Spleen (tissue), 11 donors: ENCODE measurements around the gene VASN. TPM values are rescaled to one million over a fixed set of nuclear protein-coding genes. Genes with fewer than 3 reads are reported as not detected.

ENCODE experiments used
- DNase-seq: peaks from one replicate; pipeline ENCODE4 v3.0.0-alpha.2; 2020
- H3K27ac ChIP-seq, 8 donors: fragments of 200-600 bp; sonication (generic) in 7 of 8; 1 replicate in 4 of 8; 2 replicates in 4 of 8; pipeline versions ENCODE4 v1.5.0 to v1.8.0; 2016 to 2021; ENCODE audit warnings: inconsistent platforms in 4 of 8, mild to moderate bottlenecking in 4 of 8, moderate library complexity in 1 of 8
- H3K27me3 ChIP-seq, 7 donors: fragments of 200-600 bp; sonication (generic) in 6 of 7; replicated peaks in 1 of 7; 1 replicate in 4 of 7; 2 replicates in 3 of 7; pipeline versions ENCODE4 v1.5.0 to v1.8.0; 2016 to 2021; ENCODE audit warnings: inconsistent platforms in 3 of 7, mild to moderate bottlenecking in 1 of 7
- H3K36me3 ChIP-seq, 6 donors: fragments of 200-600 bp; sonication (generic) in 5 of 6; 1 replicate in 4 of 6; 2 replicates in 2 of 6; pipeline versions ENCODE4 v1.5.0 to v1.8.0; 2016 to 2021; ENCODE audit warnings: inconsistent platforms in 2 of 6
- H3K4me1 ChIP-seq, 6 donors: fragments of 200-600 bp; sonication (generic) in 5 of 6; 1 replicate in 3 of 6; 2 replicates in 3 of 6; pipeline versions ENCODE4 v1.5.0 to v1.8.0; 2016 to 2021; ENCODE audit warnings: inconsistent platforms in 3 of 6
- H3K4me3 ChIP-seq, 8 donors: fragments of 200-600 bp; sonication (generic) in 7 of 8; 1 replicate in 4 of 8; 2 replicates in 4 of 8; pipeline versions ENCODE4 v1.5.0 to v1.8.0; 2016 to 2021; ENCODE audit warnings: inconsistent platforms in 4 of 8, mild to moderate bottlenecking in 4 of 8, moderate library complexity in 2 of 8
- H3K9me3 ChIP-seq, 8 donors: fragments of 200-600 bp; sonication (generic) in 7 of 8; 1 replicate in 4 of 8; 2 replicates in 4 of 8; pipeline versions ENCODE4 v1.5.0 to v1.8.0; 2016 to 2021; ENCODE audit warnings: inconsistent platforms in 4 of 8
- CTCF ChIP-seq, 11 experiments: fragments of 200-600 bp in 7 of 11; fragments of 450-650 bp in 4 of 11; sonication (generic) in 4 of 11; IDR thresholded peaks in 8 of 11; conservative IDR thresholded peaks in 3 of 11; 1 replicate in 7 of 11; 2 replicates in 4 of 11; pipeline versions ENCODE4 v1.4.0 to v1.8.0; 2016 to 2021; ENCODE audit warnings: antibody characterized with exemption in 11 of 11, inconsistent platforms in 4 of 11, mild to moderate bottlenecking in 1 of 11
- POLR2A ChIP-seq, 3 donors: fragments of 450-650 bp; IDR thresholded peaks; one replicate each; pipeline ENCODE4 v1.5.1; 2017; ENCODE audit warnings: antibody characterized with exemption in 3 of 3, mild to moderate bottlenecking in 1 of 3
- POLR2AphosphoS5 ChIP-seq, 3 donors: sonication (generic); formaldehyde crosslinking; IDR thresholded peaks; one replicate each; pipeline ENCODE4 v1.5.1; 2017; ENCODE audit warnings: antibody characterized with exemption in 3 of 3
- WGBS, 5 donors: extraction: QIAGEN DNeasy Blood & Tissue Kit in 3 of 5; methylation state at CpG; one replicate each; pipeline versions ENCODE4 v1.1.5 to v1.1.7; 2013 to 2018; 5-methylcytosine and 5-hydroxymethylcytosine counted together
- intact Hi-C: fragments of 100-400 bp; cut with DNase I; formaldehyde crosslinking; loops from one replicate; pipeline ENCODE4 v1.15.0; 2023; ENCODE audit warnings: low total_unique reads
- polyA plus RNA-seq, 3 donors: library from polyadenylated mRNA; stranded (reverse); fragments of 200-250 nt; gene quantifications; one replicate each; pipeline ENCODE4 v1.2.1, GENCODE V29; 2013
- total RNA-seq, 7 donors: library from RNA; depleted of rRNA in 3 of 7; stranded (reverse); fragments of >200 nt in 3 of 7; fragmentation: NEBNext Ultra II Directional in 4 of 7; extraction: Animal tissue kit (Norgen Biotek cat#: 25700) in 4 of 7; gene quantifications; one replicate each; pipeline versions ENCODE4 v1.1.0 to v1.2.1, GENCODE V29; 2016 to 2021
- donor health status: healthy with polysubstance abuse.
- donor health status: DM: no; HTN: no; CAD: no; lungs with moderate emphysema.
- donor health status: DM: no; HTN: no; CAD: no.
- donor health status: Bipolar disorder and iron deficiency.
- donor health status: healthy.
- donor health status: DM: no; HTN: no; CAD: no.
- donor health status: DM: yes; HTN: yes; CAD: no.

Gene VASN
- total and polyA plus RNA-seq, 10 donors, result 2.0 to 24.9 (median 11.2) TPM

GRCh38 chr16:4414187-4414917 lies 42.7 kb downstream of the VASN start:
- intact Hi-C loops, result no loop called here
- H3K4me3 ChIP-seq, result peak overlapping the region in 7 of 8 donors; percentile 4 to 99 (median 95)
- WGBS, 5 donors, result 49 to 68% (median 60%) methylated on average over 7 of the region's 7 CpGs

GRCh38 chr16:4415538-4416199 lies 44.0 kb downstream of the VASN start:
- 1 to 2% (median 1%) methylated on average over 27 to 44 of the region's 44 CpGs for WGBS, 5 donors
- peaks cover 0 to 31% (median 24%) of the 10 kb centered on the region in 6 donors for H3K36me3 ChIP-seq
- H3K4me1 ChIP-seq, result peaks cover 17 to 70% (median 44%) of the 10 kb centered on the region in 6 donors
- intact Hi-C loops, result no loop called here
- no peaks in the 10 kb centered on the region for H3K9me3 ChIP-seq
- no peaks in the 10 kb centered on the region for H3K27me3 ChIP-seq
- peak overlapping the region; percentile 82 to 99 (median 97) for H3K4me3 ChIP-seq
- peak; percentile 95 for DNase-seq
- peak overlapping the region; percentile 90 to 99 (median 97) for H3K27ac ChIP-seq
- TF ChIP-seq POLR2AphosphoS5 (IDR thresholded peaks at IDR 0.05) (peak; percentile 64 to 83 (median 74)), CTCF (IDR thresholded peaks at IDR 0.05 in 8 of 11, conservative IDR thresholded peaks at IDR 0.05 in 3 of 11) (peak in 6 of 11 experiments; percentile 13 to 42 (median 34)), POLR2A (IDR thresholded peaks at IDR 0.05) (peak in 1 of 3 donors; percentile 22)

More at GRCh38 chr16:4414187-4414917, 42.7 kb downstream of the VASN start:
- peaks cover 17 to 80% (median 47%) of the 10 kb centered on the region in 6 donors for H3K4me1 ChIP-seq
- TF ChIP-seq CTCF (IDR thresholded peaks at IDR 0.05 in 8 of 11, conservative IDR thresholded peaks at IDR 0.05 in 3 of 11) (no peak), POLR2AphosphoS5 (IDR thresholded peaks at IDR 0.05) (peak in 1 of 3 donors; percentile 32)
- no peaks in the 10 kb centered on the region for H3K9me3 ChIP-seq
- H3K27me3 ChIP-seq, result no peaks in the 10 kb centered on the region
- peak overlapping the region in 7 of 8 donors; percentile 57 to 99 (median 97) for H3K27ac ChIP-seq
- peak; percentile 82 for DNase-seq
- H3K36me3 ChIP-seq, result peaks cover 0 to 44% (median 37%) of the 10 kb centered on the region in 6 donors

- 0 to 2% (median 0%) methylated on average over 21 to 92 of the region's 92 CpGs for WGBS, 5 donors
- no peaks in the 10 kb centered on the region for H3K27me3 ChIP-seq
- H3K4me1 ChIP-seq, result peaks cover 17 to 69% (median 40%) of the 10 kb centered on the region in 6 donors
- peak within 1 kb of the TSS; percentile 82 to 99 (median 97) for H3K4me3 ChIP-seq
- peak; percentile 29 to 71 (median 56) for TF ChIP-seq POLR2A (IDR thresholded peaks at IDR 0.05)
- peak; percentile 92 to 95 (median 92) for TF ChIP-seq POLR2AphosphoS5 (IDR thresholded peaks at IDR 0.05)
- peak in 8 of 11 experiments; percentile 8 to 59 (median 28) for TF ChIP-seq CTCF (IDR thresholded peaks at IDR 0.05 in 8 of 11, conservative IDR thresholded peaks at IDR 0.05 in 3 of 11)
- peak within 1 kb of the TSS; percentile 90 to 99 (median 97) for H3K27ac ChIP-seq
- peaks cover 0 to 24% (median 16%) of the 10 kb centered on the region in 6 donors for H3K36me3 ChIP-seq
- H3K9me3 ChIP-seq, result no peaks in the 10 kb centered on the region
- DNase-seq, result peak; percentile 99
- intact Hi-C loops, result no loop called here
Observed at GRCh38 chr16:4416200-4417032, 44.8 kb downstream of the VASN start, which contains the start of gene CORO7. TSS of gene CORO7 (minus strand) at chr16:4416596. CDS start at chr16:4416518, 78 bp downstream.
